GDM1 (cell line): ENCODE measurements around the gene SLC44A5.
"Not testable (repeated sequence)": the region's sequence is repeated elsewhere in the genome, so short reads cannot be mapped to it uniquely, and the experiment has no call there.

Source experiments
- DNase-seq: peaks from one replicate; lab custom pipeline; 2025; lab: John Stamatoyannopoulos, UW

The SLC44A5 gene

GRCh38 chr1:75611014-75611413 lies at the start of gene SLC44A5:
Gene SLC44A5 (minus strand): TSS chr1:75611114. CDS start chr1:75541447, 69,667 bp downstream.
- DNase-seq: no peak

GRCh38 chr1:75655931-75656330 lies 45.0 kb upstream of the SLC44A5 start:
- DNase-seq: no peak

- not testable (repeated sequence) for DNase-seq
Observed at GRCh38 chr1:75647183-75647582, 36.3 kb upstream of the SLC44A5 start.

- not testable (repeated sequence) for DNase-seq
Observed at GRCh38 chr1:75645153-75645552, 34.2 kb upstream of the SLC44A5 start.

GRCh38 chr1:75643460-75643859 lies 32.5 kb upstream of the SLC44A5 start:
- DNase-seq: no peak

- no peak for DNase-seq
Observed at GRCh38 chr1:75641325-75641724, 30.4 kb upstream of the SLC44A5 start.

- no peak for DNase-seq
Observed at GRCh38 chr1:75640137-75640536, 29.2 kb upstream of the SLC44A5 start.

- no peak for DNase-seq
Observed at GRCh38 chr1:75632350-75632949, 21.5 kb upstream of the SLC44A5 start.

GRCh38 chr1:75630998-75631397 lies 20.1 kb upstream of the SLC44A5 start:
- no peak for DNase-seq

GRCh38 chr1:75630004-75630594 lies 19.2 kb upstream of the SLC44A5 start:
- no peak for DNase-seq

- no peak for DNase-seq
Observed at GRCh38 chr1:75625795-75626194, 14.9 kb upstream of the SLC44A5 start.

GRCh38 chr1:75618382-75618781 lies 7.5 kb upstream of the SLC44A5 start:
- DNase-seq: no peak

GRCh38 chr1:75616436-75617433 lies 5.8 kb upstream of the SLC44A5 start:
- DNase-seq: no peak

GRCh38 chr1:75615613-75616435 lies 4.9 kb upstream of the SLC44A5 start:
- no peak for DNase-seq

GRCh38 chr1:75614399-75614756 lies 3.5 kb upstream of the SLC44A5 start:
- no peak for DNase-seq

GRCh38 chr1:75613916-75614315 lies 3.0 kb upstream of the SLC44A5 start:
- DNase-seq: no peak

GRCh38 chr1:75612976-75613375 lies 2.1 kb upstream of the SLC44A5 start:
- DNase-seq: no peak

GRCh38 chr1:75602486-75602885 lies 8.4 kb downstream of the SLC44A5 start:
- no peak for DNase-seq

- DNase-seq: no peak
Observed at GRCh38 chr1:75600781-75601180, 10.1 kb downstream of the SLC44A5 start.

- DNase-seq: no peak
Observed at GRCh38 chr1:75594327-75594726, 16.6 kb downstream of the SLC44A5 start.

- not testable (repeated sequence) for DNase-seq
Observed at GRCh38 chr1:75593457-75593856, 17.5 kb downstream of the SLC44A5 start.

GRCh38 chr1:75589637-75590036 lies 21.3 kb downstream of the SLC44A5 start:
- no peak for DNase-seq
